Activated CD4-positive, alpha-beta memory T cell treated with anti-CD3 and anti-CD28 coated beads, Interleukin-2, amount 10 ng/mL, durations not matched to agents 7 days and 5 days (primary cell): ENCODE results near the gene DUSP22. TPM values are rescaled to one million over a fixed set of nuclear protein-coding genes. Genes with fewer than 3 reads are reported as not detected.
A peak's percentile ranks its signal among the peaks of the same experiment; 100 is the strongest.

Source experiments
- CTCF ChIA-PET: fragments of 350-600 bp; sonication (Branson Sonifier 250); formaldehyde crosslinking; loops from one replicate; lab custom pipeline; 2021; ENCODE audit warnings: antibody characterized with exemption, inconsistent platforms; lab: Charles Lee
- POLR2A ChIA-PET: fragments of 350-600 bp; sonication (Branson Sonifier 250); formaldehyde crosslinking; loops from one replicate; lab custom pipeline; 2021; ENCODE audit warnings: antibody characterized with exemption; lab: Charles Lee
- DNase-seq: peaks from one replicate; pipeline ENCODE4 v3.0.0-alpha.2; 2020
- H3K27ac Mint-ChIP-seq: one replicate; pipeline ENCODE4 v1.8.0; 2021; ENCODE audit warnings: mild to moderate bottlenecking, mixed read lengths
- H3K27me3 Mint-ChIP-seq: one replicate; pipeline ENCODE4 v1.8.0; 2021; ENCODE audit warnings: mixed read lengths
- H3K36me3 Mint-ChIP-seq: one replicate; pipeline ENCODE4 v1.8.0; 2021; ENCODE audit warnings: low read depth, mixed read lengths
- H3K4me1 Mint-ChIP-seq: one replicate; pipeline ENCODE4 v1.8.0; 2021; ENCODE audit warnings: mixed read lengths
- H3K4me3 Mint-ChIP-seq: one replicate; pipeline ENCODE4 v1.8.0; 2021; ENCODE audit warnings: mild to moderate bottlenecking, mixed read lengths
- H3K9me3 Mint-ChIP-seq: one replicate; pipeline ENCODE4 v1.8.0; 2021; ENCODE audit warnings: mixed read lengths
- total RNA-seq, 2 experiments: library from RNA; stranded (reverse); gene quantifications; one replicate each; pipeline ENCODE4 v1.2.3, GENCODE V29; 2021

The DUSP22 gene
- total RNA-seq, 2 experiments from 2014 or later: 36.3 to 41.5 TPM

DNA sequence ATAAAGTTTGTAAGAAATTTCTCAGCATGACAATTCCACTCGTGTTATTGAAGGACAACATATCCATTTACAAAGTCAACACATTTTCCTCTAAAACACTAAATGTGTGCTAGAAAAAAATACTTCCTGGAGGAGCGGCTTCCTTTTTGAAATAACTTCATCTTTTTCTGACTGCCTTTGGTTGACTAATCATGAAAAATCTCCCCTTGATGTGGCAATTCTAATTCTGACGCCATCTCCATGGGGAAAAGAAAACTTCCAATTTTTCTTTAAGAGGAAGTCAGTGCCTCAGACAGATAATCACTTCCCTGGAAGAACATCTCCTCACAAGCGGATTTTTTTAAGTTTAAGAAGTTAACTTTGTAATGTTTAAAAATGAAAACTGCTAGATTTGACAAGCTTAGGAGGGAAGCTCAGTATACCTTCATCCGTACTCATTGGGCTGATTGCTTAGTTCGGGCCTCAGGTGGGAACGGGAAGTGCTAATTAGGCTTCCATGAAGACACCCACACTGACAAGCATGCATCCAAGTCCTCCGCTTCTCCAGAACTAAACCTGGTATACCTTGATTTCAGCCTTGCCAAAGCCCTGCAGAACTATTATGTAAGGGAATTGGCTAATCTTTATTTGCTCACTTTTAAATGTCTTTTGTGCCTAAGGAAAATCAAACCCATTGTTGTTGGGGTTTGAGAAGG, 35.1 kb upstream of the DUSP22 start:
- peaks cover 49% of the 10 kb centered on the region for H3K4me1 Mint-ChIP-seq
- ChIA-PET CTCF (interaction anchor here (1.0 kb wide), 1 partner anchor 69 kb away, joined by 3 read pairs; no protein-coding TSS in a partner anchor), POLR2A (interaction anchor here (1.0 to 2.7 kb wide), 2 partner anchors 21 to 32 kb away, joined by 3 to 8 read pairs; no protein-coding TSS in a partner anchor)
- DNase-seq: no peak
- peaks cover 5% of the 10 kb centered on the region for H3K36me3 Mint-ChIP-seq
- H3K9me3 Mint-ChIP-seq: peaks cover 4% of the 10 kb centered on the region
- no peak overlapping the region for H3K4me3 Mint-ChIP-seq
- peaks cover 2% of the 10 kb centered on the region for H3K27me3 Mint-ChIP-seq
- no peak overlapping the region for H3K27ac Mint-ChIP-seq

DNA sequence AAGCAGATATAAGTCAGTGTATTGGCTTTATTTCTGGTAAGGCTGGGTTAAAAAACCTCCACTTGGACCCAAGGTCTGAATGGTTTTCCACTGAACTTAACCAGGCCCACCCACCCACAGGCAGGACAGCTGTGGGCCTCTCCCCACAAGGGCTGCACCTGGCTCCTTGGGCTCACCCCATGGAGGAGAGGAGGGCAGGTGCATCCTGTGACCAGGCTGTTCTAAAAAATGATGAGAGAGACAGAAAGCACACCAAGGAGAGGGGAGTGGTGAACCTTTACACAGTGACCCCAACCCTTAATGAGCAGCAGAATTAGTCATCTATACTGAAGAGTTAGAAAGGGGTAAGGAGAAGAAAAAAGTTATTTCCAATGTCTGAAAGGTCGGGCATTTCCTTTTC, 34.5 kb upstream of the DUSP22 start:
- Mint-ChIP-seq H3K27me3 (peaks cover 2% of the 10 kb centered on the region), H3K4me1 (peaks cover 43% of the 10 kb centered on the region), H3K9me3 (peaks cover 4% of the 10 kb centered on the region), H3K36me3 (peaks cover 5% of the 10 kb centered on the region), H3K4me3 (no peak overlapping the region), H3K27ac (no peak overlapping the region)
- ChIA-PET CTCF (interaction anchor here (1.0 kb wide), 1 partner anchor 70 kb away, joined by 3 read pairs; no protein-coding TSS in a partner anchor), POLR2A (interaction anchor here (0.6 to 1.0 kb wide), 3 partner anchors 22 to 134 kb away, joined by 3 read pairs; partner anchors contain the start of gene IRF4)
- no peak for DNase-seq

DNA sequence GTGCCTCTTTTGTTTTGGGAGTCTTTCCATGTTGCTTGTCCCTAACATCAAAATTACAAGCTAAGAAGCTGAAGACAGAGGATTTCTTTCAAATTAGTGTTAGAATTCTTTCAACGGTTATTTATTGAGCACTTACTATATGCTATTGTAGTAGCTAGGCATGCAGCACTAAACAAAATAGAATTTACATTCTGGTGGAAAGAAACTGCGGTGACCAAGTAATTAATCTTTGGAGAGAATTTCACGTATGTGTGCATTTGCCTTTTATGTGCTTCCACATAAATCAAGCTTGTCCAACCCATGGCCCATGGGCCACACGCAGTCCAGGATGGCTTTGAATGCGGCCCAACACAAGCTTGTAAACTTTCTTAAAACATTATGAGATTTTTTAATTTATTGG, 33.0 kb upstream of the DUSP22 start:
- ChIA-PET CTCF (interaction anchor here (1.2 to 2.1 kb wide), 2 partner anchors 43 to 70 kb away, joined by 3 to 7 read pairs; no protein-coding TSS in a partner anchor), POLR2A (interaction anchor here (1.3 to 1.9 kb wide), 6 partner anchors 34 to 132 kb away, joined by 3 to 10 read pairs (median 6); partner anchors contain the start of gene IRF4)
- Mint-ChIP-seq H3K27ac (peak overlapping the region; percentile 30), H3K4me1 (peaks cover 33% of the 10 kb centered on the region), H3K36me3 (peaks cover 5% of the 10 kb centered on the region), H3K4me3 (no peak overlapping the region), H3K9me3 (peaks cover 4% of the 10 kb centered on the region), H3K27me3 (no peaks in the 10 kb centered on the region)
- no peak for DNase-seq

GRCh38 chr6:259901-260508, 32.3 kb upstream of the DUSP22 start:
- H3K4me1 Mint-ChIP-seq: peaks cover 33% of the 10 kb centered on the region
- peak overlapping the region; percentile 44 for H3K27ac Mint-ChIP-seq
- ChIA-PET POLR2A (interaction anchor here (1.3 to 1.9 kb wide), 6 partner anchors 35 to 131 kb away, joined by 3 to 10 read pairs (median 6); partner anchors contain the start of gene IRF4), CTCF (interaction anchor here (2.1 kb wide), 1 partner anchor 71 kb away, joined by 7 read pairs; no protein-coding TSS in a partner anchor)
- no peak for DNase-seq
- no peaks in the 10 kb centered on the region for H3K27me3 Mint-ChIP-seq
- H3K4me3 Mint-ChIP-seq: peak overlapping the region; percentile 34
- peaks cover 5% of the 10 kb centered on the region for H3K36me3 Mint-ChIP-seq
- H3K9me3 Mint-ChIP-seq: peaks cover 7% of the 10 kb centered on the region

DNA sequence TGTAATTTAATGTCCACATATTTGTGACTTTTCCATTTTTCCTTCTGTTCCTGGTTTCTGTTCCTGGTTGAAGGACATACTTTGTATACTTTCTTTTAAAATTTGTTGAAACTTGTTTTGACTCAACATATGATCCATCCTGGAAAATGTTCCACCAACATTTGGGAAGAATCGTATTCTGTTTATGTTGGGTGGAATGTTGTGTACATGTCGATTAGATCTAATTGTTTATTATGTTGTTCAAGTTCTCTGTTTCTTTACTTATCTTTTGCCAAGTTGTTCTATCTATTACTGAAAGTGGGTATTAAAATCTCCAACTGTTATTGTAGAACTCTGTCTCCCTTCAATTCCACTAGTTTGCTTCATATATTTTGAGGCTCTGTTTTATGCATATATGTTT, 27.7 kb upstream of the DUSP22 start:
- POLR2A ChIA-PET: no interaction called here
- no peak overlapping the region for H3K27ac Mint-ChIP-seq
- peaks cover 5% of the 10 kb centered on the region for H3K27me3 Mint-ChIP-seq
- DNase-seq: no peak
- CTCF ChIA-PET: no interaction called here
- H3K4me1 Mint-ChIP-seq: peaks cover 10% of the 10 kb centered on the region
- H3K36me3 Mint-ChIP-seq: no peaks in the 10 kb centered on the region
- no peak overlapping the region for H3K4me3 Mint-ChIP-seq
- peaks cover 4% of the 10 kb centered on the region for H3K9me3 Mint-ChIP-seq

DNA sequence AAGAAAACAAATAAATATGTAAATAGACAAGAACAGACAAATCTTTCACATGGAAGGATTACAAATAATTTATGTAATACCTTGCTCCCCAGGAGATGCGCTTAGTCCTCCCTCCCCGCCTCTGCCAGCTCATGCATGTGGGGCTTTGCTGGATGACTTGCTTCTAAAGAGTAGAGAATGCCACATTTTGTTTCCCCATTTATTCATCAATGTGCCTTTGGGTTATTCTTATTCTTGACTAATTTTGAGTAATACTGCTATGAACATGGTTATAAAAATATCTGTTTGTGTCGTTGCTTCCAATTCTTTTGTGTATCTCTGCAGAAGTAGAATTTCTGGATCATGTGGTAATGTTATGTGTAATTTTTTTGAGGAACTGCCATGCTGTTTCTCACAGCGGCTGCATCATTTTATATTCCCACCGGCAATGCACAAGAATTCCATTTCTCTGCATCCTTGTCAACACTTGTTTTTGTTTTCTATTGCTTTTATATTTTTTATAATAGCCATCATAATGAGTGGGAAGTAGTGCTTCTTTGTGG, 23.8 kb upstream of the DUSP22 start:
- ChIA-PET POLR2A (no interaction called here), CTCF (no interaction called here)
- peaks cover 16% of the 10 kb centered on the region for H3K4me1 Mint-ChIP-seq
- H3K36me3 Mint-ChIP-seq: peaks cover 4% of the 10 kb centered on the region
- H3K9me3 Mint-ChIP-seq: peaks cover 4% of the 10 kb centered on the region
- no peak overlapping the region for H3K4me3 Mint-ChIP-seq
- peaks cover 14% of the 10 kb centered on the region for H3K27me3 Mint-ChIP-seq
- no peak overlapping the region for H3K27ac Mint-ChIP-seq
- DNase-seq: no peak

DNA sequence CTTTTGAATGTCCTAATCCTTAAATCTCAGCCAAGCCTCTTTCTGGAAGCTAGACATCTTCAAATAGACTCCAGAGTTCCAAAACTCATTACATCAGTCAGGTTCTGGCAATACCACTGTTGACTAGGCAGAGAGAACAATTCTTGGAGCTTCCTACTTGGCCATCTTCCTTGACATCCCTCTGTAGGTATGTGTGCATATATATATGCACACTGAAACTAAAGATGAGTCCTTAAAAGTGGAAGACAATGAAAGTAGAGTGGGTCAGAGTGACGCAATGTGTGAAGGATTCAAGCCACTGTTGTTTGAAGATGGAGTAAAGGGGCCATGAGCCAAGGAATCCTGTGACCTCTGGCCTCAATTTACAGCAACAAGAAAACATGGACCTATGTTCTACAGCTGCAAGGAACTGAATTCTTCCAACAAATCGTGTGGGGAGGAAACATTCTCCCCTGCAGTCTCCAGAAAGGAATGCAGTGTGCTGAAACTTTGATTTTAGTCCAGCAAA, 18.7 kb upstream of the DUSP22 start:
- CTCF ChIA-PET: no interaction called here
- no peaks in the 10 kb centered on the region for H3K9me3 Mint-ChIP-seq
- H3K27ac Mint-ChIP-seq: no peak overlapping the region
- no peak overlapping the region for H3K4me3 Mint-ChIP-seq
- H3K27me3 Mint-ChIP-seq: peaks cover 21% of the 10 kb centered on the region
- DNase-seq: no peak
- peaks cover 6% of the 10 kb centered on the region for H3K36me3 Mint-ChIP-seq
- POLR2A ChIA-PET: interaction anchor here (1.2 kb wide), 1 partner anchor 12 kb away, joined by 3 read pairs; no protein-coding TSS in a partner anchor
- H3K4me1 Mint-ChIP-seq: peaks cover 16% of the 10 kb centered on the region

GRCh38 chr6:277746-278145, 14.5 kb upstream of the DUSP22 start:
- CTCF ChIA-PET: no interaction called here
- no peak for DNase-seq
- POLR2A ChIA-PET: no interaction called here
- Mint-ChIP-seq H3K27ac (no peak overlapping the region), H3K4me1 (peaks cover 2% of the 10 kb centered on the region), H3K4me3 (no peak overlapping the region), H3K27me3 (peaks cover 18% of the 10 kb centered on the region), H3K9me3 (peaks cover 6% of the 10 kb centered on the region), H3K36me3 (peaks cover 3% of the 10 kb centered on the region)

DNA sequence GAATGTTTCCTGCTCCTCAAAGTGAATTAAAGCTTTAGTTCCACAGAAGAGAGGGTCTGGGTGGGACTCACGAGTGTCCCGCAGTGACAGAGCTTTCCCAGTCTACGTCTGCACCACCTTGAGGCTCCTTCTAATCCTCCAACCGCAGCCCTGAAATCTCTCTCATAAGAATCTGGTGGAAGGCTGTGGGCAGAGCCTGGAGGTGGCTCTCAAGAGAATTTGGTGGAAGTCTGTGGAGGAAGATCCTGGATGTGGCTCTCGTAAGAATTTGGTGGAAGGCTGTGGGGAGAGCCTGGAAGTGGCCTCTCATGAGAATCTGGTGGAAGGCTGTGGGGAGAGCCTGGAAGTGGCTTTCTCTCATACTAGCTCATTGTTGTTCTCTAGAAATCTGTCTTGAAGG, 13.8 kb upstream of the DUSP22 start:
- DNase-seq: no peak
- ChIA-PET CTCF (no interaction called here), POLR2A (no interaction called here)
- peaks cover 1% of the 10 kb centered on the region for H3K36me3 Mint-ChIP-seq
- no peak overlapping the region for H3K4me3 Mint-ChIP-seq
- H3K9me3 Mint-ChIP-seq: peaks cover 7% of the 10 kb centered on the region
- peaks cover 14% of the 10 kb centered on the region for H3K27me3 Mint-ChIP-seq
- no peak overlapping the region for H3K27ac Mint-ChIP-seq
- no peaks in the 10 kb centered on the region for H3K4me1 Mint-ChIP-seq

DNA sequence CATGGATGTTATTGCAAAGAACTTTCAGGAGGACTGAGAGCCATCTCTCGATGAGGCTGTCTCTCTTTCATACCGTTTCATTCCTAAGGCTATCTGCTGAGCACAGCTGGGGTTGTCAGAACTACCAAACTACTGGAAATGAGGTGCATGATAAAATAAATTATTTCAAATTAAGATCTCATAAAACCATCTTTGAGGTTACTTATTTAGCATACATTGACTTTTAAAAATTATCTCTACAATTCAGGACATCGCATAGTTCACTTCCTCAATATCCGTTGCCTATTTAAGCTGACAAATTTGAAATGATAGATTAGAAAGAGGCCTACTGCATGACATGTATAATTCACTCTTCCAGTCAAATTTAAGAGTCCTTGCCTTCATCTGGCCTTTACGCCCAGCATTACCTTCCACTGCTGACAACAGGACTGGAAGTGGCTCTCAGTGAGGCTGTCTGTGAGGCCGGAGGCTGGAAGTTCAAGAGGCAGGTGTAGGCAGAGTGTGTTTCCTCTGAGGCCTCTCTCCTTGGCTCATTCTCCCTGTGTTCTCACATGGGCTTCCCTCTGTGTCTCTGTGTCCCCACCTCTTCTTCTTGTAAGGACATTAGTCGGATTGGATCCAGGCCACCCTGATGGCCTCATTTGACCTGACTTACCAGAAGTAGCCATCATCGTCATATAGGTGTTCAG, 12.8 kb upstream of the DUSP22 start:
- H3K36me3 Mint-ChIP-seq: no peaks in the 10 kb centered on the region
- peaks cover 7% of the 10 kb centered on the region for H3K9me3 Mint-ChIP-seq
- H3K27ac Mint-ChIP-seq: no peak overlapping the region
- peaks cover 12% of the 10 kb centered on the region for H3K27me3 Mint-ChIP-seq
- ChIA-PET CTCF (no interaction called here), POLR2A (no interaction called here)
- no peak overlapping the region for H3K4me3 Mint-ChIP-seq
- no peaks in the 10 kb centered on the region for H3K4me1 Mint-ChIP-seq
- no peak for DNase-seq

- peaks cover 7% of the 10 kb centered on the region for H3K9me3 Mint-ChIP-seq
These were observed 11.4 kb upstream of the DUSP22 start for GRCh38 chr6:280775-281468.

GRCh38 chr6:281469-282103, 10.7 kb upstream of the DUSP22 start:
- Mint-ChIP-seq H3K27me3 (peaks cover 8% of the 10 kb centered on the region), H3K4me1 (peaks cover 10% of the 10 kb centered on the region), H3K27ac (no peak overlapping the region), H3K9me3 (peaks cover 7% of the 10 kb centered on the region), H3K36me3 (no peaks in the 10 kb centered on the region), H3K4me3 (no peak overlapping the region)
- ChIA-PET CTCF (no interaction called here), POLR2A (no interaction called here)
- DNase-seq: no peak

More at GRCh38 chr6:280775-281468, 11.4 kb upstream of the DUSP22 start:
- Mint-ChIP-seq H3K36me3 (no peaks in the 10 kb centered on the region), H3K27me3 (peaks cover 9% of the 10 kb centered on the region), H3K4me3 (no peak overlapping the region), H3K27ac (no peak overlapping the region), H3K4me1 (peaks cover 9% of the 10 kb centered on the region)
- ChIA-PET CTCF (no interaction called here), POLR2A (no interaction called here)
- no peak for DNase-seq
